ENCODE data around the gene CXCL17.

The CXCL17 gene

DNA sequence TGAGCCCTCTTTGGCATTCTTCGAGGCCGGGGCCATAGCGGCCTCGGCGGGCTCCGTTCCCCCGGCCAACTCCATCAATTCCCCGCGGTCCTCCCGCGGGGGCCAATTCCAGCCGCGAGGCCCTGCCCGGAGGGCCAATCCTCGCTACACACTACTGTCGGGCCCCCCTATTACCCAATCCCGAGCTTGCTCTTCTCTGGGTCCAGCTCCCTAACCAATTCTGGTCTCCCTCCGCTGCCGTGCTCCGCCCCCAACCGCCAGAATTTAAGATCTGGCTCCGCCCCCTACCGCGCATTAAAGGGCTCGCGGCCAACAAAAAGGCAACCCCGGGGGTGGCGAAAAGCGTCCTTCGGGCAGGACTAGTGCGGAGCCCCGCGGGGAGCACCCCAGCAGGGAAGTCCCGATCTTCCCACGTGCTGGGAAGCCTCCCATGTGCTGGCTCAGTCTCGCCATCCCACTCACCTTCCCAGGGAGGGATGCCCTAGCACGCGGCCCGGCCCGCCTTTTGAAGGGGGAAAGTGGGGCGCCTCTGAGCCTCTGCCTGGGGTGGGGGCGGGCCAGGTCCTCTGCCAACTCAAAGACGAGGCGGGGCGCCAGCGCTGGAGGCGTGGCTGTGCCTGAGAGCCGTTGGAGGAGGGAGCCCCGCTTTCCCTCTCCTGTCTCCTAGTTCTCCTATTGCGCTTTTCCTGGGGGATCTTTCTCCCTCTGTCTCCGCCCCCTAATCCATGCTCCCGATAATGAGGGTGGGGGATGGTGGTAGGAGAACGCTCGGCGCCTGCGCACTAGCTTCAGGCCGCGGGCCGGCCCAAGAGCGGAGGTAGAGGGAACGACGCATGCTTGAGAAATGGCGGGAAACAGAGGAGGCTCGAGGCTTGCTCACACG, 19.0 kb downstream of the CXCL17 start:
- peak; percentile 84 for DNase-seq (ENCODE audit: low read depth)

DNA sequence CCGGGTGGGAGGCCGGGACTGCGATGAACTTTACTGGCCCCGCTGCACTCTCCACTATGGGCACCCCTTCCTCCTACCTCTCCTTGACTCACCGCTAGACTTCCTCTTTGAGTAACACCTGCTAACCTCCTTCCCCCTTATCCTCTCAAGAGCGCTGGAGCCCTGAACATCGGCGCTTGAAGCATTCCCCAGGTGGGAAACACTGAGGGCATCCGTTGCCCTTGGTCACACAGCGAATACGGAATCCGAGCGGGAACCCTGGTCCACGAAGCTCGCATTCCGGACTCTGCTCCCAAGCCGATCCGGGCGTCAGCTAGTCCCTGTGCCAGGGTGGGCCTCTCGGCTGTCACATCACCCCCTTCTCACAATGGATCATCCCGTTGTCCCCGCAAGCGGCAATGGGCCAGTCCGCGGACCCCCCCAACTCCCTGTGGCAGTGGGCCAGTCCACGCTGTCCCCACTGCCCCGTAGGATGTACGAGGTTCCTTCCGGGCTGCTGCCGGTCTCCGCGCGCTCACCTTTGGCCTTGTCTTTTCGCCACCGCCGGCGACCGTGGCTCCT, 19.8 kb downstream of the CXCL17 start:
- DNase-seq (ENCODE audit: low read depth): peak; percentile 10

DNA sequence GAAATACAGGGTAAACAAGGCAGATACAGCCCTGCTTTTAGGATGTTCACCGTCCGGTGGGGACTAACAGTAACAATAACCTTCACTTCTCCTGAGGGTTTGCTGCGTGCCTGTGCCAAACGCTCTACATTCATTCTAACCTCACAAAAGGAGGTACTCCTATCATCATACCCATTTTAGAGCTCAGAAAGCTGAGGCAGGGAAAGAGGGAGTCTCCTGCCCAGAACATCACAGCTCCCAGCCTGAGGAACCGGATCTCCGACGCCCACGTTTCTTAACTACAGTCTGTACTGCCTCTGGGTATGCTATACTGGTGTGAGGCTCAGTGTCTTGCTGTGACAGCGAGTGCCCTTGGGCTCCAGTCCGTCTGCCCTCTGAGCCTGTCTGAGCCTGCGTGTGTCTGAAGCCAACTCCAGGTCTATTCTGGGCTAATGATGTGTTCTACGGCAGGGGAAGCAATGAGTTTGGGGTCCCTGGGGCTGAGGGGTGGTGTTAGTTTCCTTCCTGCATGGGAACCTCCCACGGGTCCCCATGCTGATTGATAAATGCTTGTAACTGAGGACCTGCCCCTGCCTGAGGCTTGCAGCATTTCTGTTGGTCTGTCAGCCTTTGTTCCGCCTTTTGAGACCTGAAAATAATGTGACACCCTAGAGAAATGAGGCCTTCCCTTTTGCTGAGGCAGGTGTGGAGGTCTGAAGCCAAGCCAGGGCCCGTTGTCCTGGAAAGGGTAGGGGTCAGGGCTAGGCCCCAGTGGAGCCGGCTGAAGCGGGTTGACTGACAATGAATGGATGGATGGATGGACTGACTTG, 20.4 kb downstream of the CXCL17 start:
- no peak for DNase-seq (ENCODE audit: low read depth)

DNA sequence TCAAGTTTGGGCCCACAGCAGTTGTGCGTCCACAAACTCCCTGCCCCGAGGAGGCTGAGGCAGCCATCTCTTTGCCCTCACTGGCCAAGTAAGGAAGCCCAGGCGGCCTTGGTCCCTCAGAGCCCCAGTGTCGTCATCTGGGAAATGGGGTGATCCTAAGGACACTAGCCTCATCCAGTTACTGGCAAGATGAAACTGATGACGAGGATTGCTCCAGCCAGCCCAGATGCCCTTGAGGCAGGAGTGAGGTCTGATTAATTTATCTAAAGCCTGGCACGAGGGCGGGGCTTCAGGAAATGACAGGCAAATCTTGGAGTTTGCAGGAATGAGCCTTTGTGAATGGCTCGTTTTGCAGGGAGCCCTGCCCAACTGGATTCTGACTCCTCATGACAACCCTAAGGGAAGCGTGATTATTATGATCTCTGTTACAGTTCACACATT, 21.1 kb downstream of the CXCL17 start:
- DNase-seq (ENCODE audit: low read depth): no peak

DNA sequence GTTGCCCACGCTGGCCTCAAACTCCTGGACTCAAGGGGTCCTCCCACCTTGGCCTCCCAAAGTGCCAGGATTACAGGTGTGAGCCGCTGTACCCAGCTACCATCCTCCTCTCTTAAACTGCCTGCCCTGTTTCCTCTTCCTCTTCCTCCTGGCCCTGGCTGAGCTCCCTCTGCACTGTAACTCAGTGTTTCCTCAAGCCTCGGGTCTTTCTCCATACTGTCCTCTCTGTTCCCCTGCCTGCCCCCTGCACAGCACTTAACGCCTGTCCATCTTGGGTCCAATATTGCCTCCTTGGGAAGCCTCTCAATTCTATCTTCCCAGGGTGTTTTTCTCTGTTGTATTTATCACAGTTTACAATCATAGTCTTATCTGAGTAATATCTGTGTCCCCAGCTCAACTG, 21.6 kb downstream of the CXCL17 start:
- DNase-seq (ENCODE audit: low read depth): no peak

DNA sequence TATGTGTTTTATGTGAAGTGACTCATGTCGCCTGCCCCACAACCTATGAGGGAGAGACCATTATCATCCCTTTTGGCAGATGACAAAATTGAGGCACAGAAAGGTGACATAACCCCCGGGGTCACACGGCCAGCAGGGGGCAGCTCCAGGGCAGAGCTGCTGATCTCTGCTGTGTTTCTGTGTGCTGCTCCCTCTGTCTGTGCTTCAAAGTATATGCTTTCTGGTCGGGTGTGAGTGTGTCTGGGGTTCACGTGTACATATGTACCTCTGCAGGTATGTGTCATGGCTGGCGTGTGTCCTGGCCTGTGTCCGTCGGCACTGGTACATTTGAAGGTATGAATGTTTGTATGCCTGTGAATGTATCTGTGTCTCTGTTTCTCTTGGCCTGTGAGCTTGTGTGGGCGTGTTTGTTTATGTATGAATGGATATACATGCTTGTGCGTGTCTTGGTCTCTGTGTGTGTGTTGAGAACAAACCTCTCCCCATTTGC, 22.6 kb downstream of the CXCL17 start:
- peak; percentile 64 for DNase-seq (ENCODE audit: low read depth)

DNA sequence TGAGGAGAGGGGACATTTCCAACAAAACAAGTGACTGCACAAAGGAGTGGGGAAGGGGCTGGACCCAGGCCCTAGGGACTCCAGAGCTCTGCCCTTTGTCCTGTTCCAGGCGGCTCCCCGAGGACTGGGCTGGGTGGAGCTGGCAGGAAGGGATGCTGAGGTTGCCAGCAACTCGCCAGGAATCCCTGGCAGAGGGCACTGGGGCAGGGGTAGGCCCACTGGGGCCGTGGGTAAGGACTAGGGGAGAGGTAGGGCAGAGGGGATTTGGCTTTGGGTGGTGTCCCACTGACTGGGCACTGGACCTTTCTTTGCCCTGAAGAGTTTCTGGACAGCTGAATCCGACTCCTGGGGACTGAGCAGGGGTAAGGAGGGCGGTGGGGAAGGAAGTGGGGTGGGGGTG, 23.4 kb downstream of the CXCL17 start:
- no peak for DNase-seq (ENCODE audit: low read depth)

DNA sequence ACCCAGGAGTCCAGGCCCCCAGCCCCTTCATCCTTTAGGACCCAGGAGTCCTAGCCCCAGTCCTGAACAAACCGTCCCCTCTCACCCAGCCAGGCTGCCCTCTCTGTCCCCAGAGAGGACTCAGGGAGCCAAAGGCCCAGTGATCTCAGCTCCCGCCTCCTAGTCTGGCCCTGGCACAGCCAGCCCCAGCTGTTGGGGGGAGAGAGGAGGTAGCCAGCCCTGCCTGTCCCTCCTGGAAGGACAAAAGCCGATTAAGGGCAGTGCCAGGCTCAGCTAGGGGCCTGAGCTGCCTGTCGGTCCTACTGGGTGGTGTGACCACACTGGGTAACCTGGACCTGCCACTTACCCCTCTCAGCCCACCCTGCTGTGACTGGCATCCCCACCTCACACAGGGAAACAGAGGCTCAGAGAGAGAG, 30.1 kb downstream of the CXCL17 start:
- DNase-seq (ENCODE audit: low read depth): no peak

DNA sequence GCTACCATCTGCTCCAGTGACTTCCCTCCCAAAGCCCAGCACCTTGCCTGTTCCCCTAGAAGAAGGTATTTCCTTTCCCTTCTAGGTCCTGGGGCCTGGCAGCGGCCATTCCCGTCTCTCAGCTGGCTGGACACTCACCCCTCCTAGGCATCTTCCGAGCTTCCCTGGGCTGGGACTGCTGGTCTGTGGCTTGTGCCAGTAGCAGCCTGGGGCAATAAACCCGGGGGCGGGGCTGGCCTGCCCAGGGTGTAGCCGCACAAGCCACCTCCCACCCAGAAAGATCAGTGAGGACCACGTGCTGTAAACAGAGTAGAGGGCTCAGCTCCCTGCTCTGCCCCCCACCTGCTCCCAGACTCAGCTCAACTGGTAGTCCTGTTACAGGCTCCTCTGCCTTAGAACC, 30.5 kb downstream of the CXCL17 start:
- no peak for DNase-seq (ENCODE audit: low read depth)

DNA sequence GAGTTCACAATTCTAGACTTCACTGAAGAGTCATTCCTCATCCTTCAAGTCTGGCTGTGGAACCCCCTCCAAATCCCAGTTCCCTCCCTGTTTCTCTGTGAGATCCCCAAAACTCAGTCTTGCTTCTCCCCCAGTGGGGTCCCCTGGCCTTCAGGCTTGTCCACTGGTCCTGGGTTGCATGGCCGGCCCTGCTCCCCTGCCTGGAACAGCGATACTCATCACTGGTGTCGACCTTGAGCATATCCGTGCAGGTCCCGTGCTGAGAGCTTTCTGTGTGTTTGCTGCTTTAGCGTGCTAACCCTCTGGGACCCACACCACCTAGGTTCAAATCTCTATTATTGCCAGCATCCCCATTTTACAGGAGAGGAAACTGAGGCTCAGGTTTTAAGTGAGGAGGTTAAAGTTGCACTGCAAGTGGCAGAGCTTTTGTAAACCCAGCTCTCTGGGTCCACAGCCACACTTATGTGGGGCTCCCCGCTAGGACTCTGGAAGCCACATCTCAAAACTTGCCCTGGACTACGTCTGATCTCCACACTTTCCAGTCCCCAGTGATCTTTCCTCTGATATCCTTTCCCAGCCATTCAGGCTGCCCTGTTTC, 31.1 kb downstream of the CXCL17 start:
- no peak for DNase-seq (ENCODE audit: low read depth)

DNA sequence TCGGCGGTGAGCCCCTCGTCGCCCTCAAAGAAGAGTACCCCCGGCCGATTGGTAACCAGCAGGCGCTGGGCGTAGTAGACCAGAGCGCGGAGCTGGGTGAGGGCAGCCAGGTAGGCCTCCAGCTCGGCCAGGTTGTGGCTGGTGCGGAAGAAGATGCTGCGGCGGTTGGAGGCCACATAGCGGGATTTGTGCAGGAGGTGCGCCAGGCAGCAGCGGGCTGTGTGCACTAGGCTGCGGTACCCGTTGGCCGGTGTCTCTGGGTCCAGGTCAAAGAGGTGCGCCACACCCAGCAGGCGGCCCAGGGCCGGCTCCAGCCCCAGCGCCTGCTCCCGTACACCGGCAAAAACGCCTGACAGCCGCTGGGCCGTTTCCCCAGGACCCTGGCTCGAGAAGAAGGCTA, 32.4 kb downstream of the CXCL17 start:
- DNase-seq (ENCODE audit: low read depth): no peak

DNA sequence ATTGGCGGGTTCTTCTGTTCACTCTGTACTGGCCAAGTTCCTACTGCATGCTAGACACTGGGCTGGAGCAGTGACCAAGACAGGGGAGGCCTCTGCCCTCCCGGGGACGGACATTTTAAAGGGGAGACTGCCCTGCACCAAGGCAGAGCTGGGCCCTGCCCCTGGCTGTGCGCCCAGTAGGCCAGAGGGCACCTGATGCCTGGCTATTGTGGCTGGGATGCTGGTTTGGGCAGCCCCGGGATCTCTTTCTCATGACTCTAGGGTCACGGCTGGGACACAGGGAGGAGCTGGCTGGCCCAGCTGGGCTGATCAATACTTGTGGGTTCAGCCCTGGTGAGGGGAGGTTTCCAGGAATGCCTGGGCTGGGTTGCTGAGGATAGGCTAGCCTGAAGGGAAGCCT, 33.3 kb downstream of the CXCL17 start:
- no peak for DNase-seq (ENCODE audit: low read depth)

DNA sequence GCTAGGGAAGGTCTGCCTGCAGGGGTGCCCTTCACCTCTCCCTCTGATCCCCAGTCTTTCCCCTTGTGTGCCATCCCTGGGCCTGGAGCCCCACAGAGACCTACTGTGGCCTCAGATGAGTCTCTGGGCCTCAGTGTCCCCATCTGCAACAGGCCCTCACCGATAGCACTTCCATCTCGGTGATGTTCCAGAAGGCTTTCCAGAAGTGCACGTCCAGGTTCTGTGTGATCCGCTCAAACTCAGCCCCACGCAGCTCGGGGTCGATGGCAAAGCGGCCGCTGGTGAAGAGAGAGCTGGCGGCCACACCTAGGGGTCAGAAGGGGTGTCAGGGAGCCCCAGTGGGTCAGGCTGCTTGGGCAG, 35.0 kb downstream of the CXCL17 start:
- no peak for DNase-seq (ENCODE audit: low read depth)

DNA sequence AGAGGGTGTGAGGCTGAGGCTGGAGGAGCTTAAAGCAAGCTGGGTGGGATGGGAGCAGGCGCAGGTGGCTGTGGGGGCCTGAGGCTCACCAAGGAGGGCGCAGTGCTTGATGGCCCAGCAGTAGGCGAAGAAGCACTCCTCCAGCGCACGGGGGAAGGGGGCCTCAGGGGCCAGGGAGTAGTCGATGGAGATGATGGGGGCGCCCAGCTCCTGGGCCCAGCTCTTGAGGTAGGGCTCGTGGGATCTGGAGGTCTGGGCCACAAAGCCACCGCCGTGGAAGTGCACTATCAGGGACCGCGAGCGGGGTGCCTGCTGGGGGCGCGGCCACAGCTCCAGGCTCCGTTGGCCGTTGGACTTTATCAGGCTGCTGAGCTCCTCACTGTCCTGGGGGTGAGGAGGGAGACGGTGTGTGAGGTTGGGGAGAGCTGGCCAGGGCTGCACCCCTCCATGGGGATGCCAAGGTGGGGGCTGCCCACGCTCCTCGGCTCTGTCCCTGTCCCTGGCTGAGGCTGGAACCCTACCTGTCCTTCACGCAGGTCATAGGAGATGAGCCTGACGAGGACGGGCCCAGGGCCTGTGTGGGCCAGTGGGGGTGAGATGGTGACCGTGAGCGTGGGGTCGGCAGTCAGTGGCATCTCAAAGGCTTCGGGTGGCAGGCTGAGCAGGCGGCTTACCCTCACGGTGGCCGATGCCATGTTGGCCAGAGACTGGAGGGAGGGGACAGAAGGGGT, 35.5 kb downstream of the CXCL17 start:
- no peak for DNase-seq (ENCODE audit: low read depth)

DNA sequence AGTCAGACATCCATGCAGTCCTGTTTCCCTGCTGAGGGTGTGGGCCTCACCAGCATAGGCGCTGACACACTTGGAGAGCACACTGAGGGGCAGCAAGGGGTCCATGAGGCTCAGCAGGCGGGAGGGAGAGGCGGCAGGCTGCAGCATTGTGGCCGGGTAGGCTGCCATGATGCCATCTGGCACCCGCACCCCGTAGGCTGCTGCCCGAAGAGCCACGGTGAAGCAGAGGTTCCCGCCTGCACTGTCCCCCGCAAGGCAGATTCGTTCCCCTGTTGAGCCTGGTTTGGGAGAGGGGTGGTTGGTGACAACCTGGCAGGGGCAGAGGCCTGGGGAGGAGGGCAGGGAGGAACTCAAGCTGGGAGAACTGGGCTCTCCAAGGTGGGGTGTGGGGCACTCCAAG, 36.6 kb downstream of the CXCL17 start:
- no peak for DNase-seq (ENCODE audit: low read depth)

DNA sequence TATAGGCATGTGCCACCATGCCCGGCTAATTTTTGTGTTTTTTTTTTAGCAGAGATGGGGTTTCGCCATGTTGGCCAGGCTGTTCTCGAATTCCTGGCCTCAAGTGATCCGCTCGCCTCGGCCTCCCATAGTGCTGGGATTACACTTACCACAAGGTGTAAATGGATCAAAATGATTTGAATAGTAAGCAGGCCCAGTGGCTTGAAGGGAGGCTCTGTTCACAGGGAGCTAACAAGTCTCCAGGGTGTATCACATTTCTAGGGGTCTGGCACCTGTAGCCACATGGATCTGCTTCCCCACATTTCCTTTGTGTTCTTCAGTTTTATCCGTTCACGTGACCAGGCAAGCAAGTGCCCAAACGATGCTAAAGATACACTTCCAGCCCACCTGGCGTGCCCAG, 39.2 kb downstream of the CXCL17 start:
- no peak for DNase-seq (ENCODE audit: low read depth)

DNA sequence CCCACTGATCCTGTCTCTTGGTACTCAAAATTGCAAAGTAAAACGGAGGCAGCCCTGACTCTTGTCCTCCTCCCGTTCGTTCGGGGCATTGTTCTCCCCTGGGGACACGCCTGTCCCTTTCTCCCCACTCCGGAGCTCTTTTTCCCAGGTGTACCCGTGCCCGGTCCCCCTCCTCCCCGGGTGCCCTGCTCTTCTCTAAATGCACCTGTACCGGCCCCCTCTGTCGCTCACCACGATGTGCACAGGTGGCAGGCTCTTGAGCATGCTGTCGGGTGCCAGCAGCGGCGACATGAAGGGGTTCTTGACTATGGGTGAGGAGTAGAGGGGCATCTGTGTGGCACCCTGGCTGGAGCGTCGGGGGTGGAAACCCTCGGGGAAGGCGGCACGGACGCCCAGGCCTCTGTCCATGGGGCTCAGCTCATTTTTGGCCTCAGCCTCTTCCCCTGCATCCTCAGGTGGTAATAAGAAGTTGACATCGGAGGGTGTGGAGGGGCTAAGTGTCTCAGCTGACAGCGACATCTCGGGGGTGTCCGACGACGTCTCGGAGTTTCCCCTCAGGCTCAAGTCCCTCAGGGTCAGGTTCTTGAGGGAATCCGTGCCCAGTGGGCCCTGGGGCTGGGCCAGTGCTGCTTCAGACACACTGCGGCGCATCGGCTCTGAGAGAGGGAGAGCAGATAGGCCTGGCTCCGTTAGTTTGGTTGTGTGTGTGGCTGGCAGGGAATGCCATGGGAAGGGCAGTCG, 40.2 kb downstream of the CXCL17 start:
- DNase-seq (ENCODE audit: low read depth): no peak

DNA sequence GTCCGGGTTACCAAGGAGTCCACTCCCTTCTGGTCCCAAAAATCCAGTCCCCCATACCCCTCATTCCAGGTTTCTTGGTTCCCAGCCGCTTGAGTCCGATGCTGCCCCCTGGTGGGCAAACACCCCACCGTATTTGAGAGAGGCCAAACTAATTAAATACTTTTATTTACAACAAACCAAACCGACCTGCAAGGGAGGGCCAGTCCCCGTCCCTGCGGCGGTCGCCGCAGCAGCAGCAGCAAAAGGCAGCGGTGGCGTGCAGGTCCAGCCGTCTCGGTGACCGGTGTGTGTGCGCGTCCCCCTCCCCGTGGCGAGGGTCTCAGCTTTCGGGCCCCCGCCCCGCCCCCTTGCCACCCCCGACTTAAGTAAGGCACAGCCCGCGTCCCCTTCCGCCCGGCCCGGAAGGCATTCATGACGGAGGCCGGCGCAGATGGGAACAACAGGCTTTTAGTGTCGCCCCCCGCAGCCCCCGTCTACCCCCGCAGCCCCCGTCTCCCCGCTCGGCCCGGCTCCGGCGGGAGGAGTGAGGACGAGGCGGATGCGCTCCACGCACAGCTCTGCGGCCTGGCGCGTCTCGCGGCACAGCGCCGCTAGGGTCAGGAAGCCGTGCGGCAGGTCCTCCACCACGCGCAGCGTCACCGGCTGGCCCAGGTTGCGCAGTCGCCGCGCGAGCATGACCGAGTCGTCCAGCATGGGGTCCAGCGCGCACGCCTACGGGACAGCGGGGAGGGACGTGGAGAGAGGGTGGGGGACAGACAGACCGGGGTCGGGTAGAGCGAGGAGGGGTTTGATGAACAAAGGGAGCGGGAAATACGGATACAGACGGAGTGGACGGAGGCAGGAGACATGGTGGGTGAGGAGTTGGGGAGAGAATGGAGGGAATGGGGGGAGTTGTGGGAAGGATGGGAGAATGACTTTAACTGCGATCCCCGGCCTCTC, 41.1 kb downstream of the CXCL17 start:
- DNase-seq (ENCODE audit: low read depth): peak; percentile 58

DNA sequence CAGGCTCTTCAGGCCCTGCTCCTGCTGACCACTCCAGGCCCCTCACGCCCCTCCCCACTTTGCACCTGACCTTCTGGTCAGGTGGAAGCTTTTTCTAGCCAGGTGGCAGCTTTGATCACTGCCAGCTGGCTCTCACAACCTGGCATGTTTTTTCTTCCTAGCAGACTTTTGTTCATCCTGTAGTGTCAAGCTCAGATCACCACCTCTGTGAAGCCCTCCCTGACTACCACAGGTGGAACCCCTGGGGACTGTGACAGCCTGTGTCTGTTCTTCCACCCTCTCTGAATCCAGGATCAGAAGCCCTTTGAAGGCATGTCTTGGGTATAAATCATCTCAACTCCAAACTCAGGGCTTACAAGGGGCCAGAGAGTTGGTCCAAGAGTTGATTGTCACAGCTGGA, 42.3 kb downstream of the CXCL17 start:
- no peak for DNase-seq (ENCODE audit: low read depth)

Data from stimulated activated CD8-positive, alpha-beta memory T cell treated with anti-CD3 and anti-CD28 coated beads, Interleukin-15, amount 100 ng/mL, for 1 hour (primary cell).